GM18526 (cell line): Measurements from ENCODE around the gene SPO11.

Experiments
- POLR2A ChIP-seq: IDR thresholded peaks from 3 replicates; pipeline ENCODE4 v1.6.1; 2011; ENCODE audit not compliant: insufficient read length; ENCODE audit errors: extremely low read depth

Gene SPO11

DNA sequence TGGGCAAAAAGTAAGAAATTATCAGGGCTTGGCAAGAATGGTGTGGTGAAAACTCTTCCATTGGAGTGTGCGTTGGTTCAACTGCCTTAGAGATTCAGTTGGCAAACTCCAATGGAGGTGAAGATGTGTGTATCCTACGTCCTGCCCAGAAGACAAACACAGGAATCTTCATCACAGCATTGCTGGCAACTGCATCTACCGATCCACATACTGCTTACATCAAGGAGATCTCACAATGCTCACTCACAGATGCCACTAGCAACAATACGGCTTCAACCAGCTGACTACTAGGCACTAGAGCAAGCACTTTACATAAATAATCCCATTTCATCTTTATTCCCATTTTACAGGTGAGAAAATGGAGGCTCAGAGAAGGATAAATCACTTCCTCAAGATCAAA is 10.0 kb upstream of the SPO11 start:
- no peak for TF ChIP-seq POLR2A

DNA sequence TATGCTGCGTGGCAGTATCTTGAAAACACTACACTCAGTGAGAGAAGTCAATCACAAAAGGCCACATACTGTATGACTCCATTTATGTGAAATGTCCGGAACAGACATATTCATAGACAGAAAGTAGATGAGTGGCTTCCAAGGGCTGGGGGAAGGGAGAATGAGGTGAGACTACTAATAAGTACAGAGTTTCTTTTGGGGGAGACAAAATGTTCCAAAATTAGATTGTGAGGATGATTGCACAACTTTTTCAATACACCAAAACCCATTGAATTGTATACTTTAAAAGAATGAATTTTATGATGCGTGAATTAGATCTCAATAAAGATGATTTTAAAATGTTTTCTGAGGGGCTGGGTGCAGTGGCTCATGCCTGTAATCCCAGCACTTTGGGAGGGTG is 9.2 kb upstream of the SPO11 start:
- no peak for TF ChIP-seq POLR2A

DNA sequence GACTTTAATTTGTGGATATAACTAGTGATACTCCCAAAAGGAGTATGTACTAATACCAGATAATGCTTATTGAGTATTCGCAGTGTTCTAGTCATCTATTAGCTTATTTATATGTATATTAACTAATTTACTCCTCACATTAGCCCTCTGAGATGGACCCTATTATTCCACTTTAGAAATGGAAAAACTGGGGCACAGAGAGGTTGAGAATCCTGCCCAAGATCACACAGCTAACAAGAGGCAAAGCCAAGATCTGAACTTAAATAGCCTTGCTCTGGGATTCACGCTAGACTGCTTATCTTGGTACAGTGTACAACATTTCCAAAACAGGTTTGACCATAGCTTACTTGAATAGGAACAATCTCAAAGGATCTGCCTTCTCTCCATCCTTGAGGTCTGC is 8.5 kb upstream of the SPO11 start:
- no peak for TF ChIP-seq POLR2A

DNA sequence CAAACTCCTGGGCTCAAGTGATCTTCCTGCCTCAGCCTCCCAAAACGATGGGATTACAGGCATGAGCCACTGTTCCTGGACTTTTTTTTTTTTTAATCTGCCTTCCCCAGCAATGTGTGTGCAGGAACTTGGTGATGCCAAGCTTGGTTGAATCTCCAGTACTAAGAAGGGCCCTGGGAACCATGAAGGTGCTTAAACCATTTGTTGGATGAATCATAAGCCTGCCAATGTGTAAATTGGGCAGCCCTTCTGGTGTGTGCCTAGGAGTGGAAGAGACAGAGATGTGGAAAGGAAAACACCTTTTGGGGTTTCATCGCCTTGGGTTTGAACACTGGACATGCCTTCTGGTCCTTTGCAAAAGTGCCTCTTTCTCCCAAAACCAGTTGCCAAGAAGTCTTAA is 7.1 kb upstream of the SPO11 start:
- no peak for TF ChIP-seq POLR2A

DNA sequence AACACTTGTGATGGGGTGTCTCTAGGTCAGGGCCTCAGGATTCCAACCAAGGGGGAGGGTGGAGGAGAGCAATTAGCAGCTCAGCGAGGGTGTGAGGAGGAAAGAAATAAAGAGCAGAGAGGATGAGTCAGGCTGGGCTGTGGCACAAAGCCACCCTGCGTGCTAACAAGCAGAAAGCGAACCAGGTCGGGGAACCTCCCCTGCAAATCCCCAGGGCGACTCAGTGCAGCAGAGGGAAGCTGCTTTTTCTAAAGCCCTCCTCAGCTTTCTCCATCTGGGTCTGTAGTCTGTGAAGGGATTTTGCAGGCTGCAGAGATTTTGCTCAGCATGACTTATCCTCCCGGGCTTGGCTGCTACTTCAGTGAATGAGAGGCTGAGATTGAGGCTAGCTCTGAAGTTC is 6.6 kb upstream of the SPO11 start:
- no peak for TF ChIP-seq POLR2A

DNA sequence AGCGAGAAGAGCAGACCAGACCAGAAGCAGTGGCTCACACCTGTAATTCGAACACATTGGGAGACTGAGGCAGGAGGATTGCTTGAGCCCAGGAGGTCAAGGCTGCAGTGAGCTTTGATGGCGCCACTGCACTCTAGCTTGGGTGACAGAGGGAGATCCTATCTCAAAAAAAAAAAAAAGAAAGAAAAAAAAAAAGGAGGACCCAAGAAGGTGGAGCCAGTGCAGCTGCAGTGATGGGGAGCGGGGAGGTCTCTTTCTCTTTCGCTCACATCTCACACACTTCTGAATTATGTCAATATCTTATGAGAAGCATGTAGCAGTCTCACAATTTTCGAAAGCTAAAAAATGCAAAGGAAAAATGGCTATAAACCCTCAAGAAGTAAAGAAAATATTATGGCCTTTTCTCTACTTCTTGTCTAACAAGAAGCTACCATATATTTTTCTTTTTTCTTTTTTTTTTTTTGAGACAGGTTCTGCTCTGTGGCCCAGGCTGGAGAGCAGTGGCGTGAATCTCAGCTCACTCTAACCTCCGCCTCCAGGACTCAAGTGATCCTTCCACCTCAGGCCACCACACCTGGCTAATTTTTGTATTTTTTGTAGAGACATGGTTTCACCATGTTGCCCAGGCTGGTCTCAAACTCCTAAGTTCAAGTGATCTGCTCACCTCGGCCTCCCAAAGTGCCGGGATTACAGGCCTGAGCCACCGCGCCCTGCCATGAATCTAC is 3.8 kb upstream of the SPO11 start:
- TF ChIP-seq POLR2A: no peak

DNA sequence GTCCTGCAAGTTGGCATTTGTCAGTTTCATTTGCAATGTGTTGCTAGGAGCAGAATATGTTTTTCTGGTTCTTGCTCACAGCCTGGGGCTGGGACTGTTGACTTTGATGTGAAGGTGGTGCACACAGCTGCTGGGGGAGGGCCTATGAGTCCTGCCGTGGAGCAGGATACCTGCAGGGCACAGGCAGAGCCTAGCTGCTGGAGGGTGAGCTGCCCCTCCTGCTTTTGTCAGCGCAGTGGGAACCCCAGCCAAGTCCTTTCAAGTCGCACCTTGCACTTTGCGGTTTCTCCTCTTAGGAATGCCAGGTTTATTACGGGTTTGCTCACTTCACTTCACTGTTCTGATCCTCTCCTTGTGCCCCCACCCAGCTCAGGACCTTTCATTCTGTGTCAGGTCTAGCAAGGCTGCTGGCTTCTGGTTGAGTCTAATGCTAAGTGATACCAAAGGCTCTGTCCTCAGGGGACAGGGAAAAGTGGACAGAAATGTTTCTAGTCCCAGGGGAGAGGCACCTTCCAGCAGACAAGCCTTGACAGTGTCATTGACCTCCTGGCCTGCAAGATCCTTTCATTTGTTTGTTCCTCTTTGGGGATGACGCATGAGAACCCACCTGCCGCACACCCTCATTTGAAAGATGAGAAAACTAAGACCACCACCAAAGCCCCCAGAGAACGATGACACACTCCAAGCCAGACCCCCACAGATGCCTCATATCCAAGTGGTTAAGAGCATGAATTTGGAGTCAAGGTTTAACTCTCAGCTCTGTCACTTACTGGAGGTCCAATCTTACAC is 2.7 kb upstream of the SPO11 start:
- no peak for TF ChIP-seq POLR2A

DNA sequence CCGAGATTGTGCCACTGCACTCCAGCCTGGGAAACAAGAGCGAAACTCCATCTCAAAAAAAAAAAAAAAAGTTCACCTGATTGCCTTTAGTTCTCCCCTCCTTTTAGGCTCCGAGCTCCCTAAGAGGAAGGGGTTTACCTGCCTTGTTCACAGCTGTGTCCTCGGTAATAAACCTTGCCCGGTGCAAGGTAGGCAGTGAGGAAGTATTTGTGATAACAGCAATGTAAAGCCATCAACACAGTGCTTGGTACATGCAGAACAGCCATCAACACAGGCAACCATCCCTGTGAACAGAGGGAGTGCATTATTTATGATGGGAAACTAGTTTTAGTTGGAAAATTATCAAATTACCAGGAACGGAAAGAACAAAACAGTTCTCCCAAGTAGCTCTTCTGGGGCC is 1.8 kb upstream of the SPO11 start:
- no peak for TF ChIP-seq POLR2A

DNA sequence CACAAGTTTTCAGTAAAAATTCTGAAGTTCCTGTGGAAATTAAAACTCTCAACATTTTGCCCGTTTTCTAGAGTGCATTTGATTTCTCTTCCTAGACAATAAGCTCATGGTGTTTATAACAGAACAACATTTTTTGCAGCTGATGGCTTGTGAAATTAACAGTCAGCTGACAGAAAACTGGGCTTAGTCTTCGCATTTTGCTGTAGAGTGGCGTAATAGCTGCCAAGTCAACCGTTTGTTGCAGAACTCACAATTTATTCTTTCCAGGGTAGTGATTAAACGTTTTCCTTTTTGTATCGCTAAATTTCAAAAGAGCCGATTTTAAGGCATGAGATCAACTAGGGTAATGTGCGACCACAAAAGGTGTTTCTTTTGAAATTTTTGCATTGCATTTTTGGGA is 1.4 kb downstream of the SPO11 start:
- TF ChIP-seq POLR2A: no peak

DNA sequence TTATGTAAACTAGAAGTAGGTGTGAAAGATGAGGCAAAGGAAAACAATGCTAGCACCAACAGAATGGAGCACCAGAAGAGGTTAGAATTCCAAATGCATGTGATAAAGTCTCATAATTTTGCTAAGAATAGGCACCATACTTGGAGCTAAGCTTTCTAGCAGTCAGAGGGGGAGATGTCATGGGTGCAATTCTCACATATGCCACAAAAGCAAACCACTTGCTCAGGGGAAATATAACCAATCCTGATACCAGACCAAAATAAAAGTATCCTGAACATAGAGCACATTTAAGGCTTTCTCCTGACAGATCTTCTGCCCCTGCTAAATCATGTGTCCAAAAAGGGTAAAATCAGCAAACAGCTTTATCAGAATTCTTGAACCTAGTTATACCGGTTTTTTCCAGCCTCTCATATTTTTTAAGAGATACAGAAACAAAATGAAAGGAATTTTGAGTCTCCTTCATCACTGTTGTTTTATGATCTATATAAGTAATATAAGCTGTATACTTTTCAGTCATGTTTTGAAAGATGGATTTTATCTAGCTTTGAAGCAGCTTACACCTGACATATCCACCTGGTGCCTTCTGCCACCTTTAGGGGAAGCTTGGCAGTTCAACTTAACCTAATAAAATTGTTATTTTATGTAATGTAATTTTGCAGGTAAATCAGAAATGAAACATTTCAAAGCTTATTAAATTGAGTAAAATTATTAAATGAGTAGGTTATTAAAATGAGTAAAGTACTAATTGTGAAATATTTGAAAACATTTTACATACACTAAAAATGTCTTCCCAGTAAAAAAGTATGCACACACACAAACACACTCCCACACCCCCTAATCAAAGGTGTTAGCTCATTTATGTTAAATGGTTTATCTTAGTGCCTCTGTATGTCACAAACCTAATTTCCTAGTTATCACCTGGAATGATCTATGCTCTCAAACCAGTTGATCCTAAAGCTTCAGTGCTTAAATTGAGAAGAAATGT is 2.8 kb downstream of the SPO11 start:
- TF ChIP-seq POLR2A: no peak

DNA sequence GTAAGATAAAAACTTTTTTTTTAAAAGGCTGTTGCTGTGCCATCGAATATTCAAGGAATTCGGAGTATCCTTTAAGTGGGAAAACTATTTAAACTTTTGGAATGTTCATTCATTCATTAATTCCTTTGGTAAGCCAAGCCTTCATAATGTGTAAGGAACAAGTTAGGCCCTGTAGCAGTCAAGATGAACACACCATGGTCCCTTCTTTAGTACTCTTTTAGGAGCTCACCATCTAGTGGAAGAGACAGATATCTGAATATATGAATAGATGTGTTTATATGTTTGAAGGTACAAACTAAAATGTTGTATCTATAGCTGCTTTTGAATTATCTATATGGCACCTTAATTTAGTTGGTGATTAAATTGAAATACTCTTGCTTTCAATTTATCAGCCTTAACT is 5.8 kb downstream of the SPO11 start:
- no peak for TF ChIP-seq POLR2A

DNA sequence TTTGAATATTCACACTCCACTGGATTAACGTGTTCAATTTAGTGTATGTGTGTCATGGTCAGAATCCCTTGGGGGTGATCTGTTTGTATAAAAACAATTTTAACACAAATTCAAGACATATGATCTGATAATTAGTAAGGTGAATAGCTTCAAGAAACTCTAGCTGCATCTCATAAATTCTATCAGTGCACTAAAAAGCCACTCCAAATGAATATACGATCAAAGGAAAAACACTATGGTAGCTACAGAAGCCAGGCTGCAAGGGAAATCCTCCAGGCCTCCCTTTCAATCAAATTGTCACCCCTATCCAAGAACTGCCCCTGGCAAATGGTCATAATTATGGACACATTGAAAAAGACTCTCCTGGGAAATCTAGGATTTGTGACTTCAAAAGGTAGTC is 12.1 kb downstream of the SPO11 start:
- no peak for TF ChIP-seq POLR2A

DNA sequence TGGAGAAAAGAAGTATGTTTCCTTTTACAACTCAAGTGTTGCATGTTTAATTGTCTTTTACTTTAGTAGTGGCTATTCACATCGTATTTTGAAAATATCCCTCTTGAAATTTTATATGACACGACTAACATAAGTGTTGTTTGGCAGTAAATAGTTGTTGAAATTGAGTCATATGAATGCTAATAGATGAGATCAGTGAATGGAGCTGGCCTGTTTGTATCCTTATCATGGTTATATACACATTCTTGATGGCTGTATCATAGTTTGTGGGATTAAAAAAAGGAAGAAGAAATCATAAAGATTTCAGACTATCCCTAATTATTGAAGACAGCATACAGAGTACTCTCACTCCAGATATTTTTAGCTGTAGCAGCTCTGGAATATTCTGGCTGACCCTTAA is 13.2 kb downstream of the SPO11 start:
- TF ChIP-seq POLR2A: no peak

DNA sequence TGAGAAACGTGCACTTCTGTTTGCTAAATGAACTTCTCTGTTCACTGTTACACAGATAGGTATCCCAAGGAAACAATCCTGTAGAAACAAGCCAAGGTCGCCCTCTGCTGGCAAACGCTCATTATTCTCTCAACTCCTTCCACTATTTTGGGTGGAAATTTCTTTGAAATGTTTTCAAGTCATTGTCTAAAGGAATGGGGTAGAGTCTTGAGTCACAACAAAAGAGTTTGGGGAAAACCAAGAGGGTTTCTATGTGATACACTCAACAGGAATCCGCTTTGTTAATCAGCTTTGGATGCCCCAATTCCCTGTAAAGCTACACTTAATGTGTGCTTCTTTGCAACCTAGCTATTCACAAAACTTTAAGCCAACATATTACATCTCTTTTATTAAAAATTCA is 16.9 kb downstream of the SPO11 start:
- TF ChIP-seq POLR2A: no peak

DNA sequence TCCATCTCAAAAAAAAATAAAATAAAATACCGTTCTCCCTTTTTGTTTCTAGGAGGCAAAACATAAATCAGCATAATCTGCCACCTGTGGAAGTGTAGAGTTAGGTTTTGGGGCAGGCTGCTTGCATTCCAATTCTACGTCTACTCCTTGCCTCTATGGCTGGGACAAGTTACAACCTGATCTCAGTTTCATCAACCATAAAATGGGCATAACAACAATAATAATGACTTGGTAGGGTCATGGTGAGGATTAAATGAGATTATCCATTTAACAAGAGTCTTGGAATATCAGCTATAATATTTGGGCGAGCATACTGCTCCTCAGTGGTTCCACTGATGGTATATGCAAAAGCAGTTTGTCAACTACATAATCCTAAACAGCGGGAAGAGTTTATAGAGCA is 17.8 kb downstream of the SPO11 start:
- no peak for TF ChIP-seq POLR2A
